GM18498 (cell line): ENCODE results near the gene DISC1.

ENCODE experiments used
- ATAC-seq: cut with Tn5 transposase; IDR thresholded peaks from one replicate; pipeline ENCODE4 v1.9.1; 2021; ENCODE audit warnings: mild to moderate bottlenecking, moderate library complexity; ENCODE audit not compliant: unreplicated experiment

The DISC1 gene

DNA sequence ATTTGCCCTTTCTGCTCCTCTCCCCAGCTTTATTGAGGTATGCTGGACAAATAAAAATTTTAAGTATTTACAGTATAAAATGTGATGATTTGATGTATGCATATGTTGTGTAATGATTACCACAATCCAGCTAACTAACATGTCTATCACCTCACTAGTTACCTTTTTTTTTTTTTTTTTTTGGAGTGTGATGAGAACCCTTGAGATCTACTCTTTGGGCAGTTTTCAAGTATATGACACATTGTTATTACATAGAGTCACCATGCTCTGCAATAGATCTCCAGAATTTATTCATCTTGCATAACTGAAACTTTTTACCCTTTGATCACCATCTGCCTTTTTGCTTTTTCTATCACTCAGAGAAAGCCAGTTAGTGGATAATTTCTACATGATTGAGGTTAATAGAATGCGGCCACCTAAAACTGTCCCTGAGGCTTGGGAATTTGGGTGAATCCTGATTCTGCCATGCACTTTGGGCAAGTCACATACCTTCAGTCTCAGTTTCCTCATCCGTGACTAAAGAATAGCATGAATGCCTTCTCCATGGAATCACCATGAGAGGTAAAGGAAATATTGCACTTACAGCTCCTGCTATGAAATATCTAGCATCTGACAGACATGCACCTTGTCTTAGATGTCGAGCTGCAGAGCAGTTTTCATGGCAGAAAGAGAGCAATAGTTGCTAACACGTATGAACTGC is 295.2 kb downstream of the DISC1 start:
- ATAC-seq = no peak

DNA sequence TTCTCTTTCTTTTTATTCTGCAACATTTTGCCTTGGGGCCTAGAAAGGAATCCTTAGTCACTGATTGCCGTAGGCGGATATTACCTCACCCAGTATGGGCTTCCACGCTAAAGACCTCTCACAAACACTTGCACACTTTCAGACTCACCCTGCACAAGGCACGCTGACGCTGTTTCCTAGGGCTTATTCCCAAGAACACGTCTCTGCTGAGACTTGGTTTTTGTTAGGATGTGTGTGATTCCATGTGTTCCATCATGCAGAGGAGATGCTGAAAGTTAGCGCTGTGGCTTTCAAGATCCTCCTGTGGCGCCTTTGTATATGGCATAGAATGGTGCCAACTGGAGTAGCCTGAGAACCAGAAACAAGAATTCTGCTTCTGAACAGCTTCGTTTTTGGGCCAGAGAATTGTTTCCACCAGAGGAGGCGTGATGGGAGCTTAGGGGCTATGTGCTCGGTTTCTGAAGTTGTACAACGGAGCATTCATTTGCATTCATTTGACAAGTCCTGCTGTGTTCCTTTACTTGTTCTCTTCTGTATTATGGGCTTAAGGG is 297.0 kb downstream of the DISC1 start:
- ATAC-seq = no peak

DNA sequence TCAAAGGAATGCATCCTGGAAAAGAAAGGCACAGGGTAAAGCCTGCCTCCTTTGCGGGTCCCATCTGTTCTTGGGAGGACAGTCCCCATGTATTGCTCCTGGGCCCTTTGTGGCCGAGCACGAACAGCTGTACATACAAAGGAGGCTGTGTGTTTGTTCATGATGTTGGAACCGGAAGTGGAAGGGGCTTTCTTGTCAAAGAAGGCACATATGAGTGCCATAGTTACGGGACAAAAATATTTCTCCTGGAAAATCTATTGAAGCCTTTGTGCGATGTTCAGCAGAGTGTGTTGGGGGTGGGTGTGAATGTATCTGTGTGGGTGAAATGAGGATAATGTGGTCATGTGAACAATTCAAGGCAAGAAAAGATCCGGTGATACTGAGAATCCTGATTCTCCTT is 297.6 kb downstream of the DISC1 start:
- ATAC-seq = no peak

DNA sequence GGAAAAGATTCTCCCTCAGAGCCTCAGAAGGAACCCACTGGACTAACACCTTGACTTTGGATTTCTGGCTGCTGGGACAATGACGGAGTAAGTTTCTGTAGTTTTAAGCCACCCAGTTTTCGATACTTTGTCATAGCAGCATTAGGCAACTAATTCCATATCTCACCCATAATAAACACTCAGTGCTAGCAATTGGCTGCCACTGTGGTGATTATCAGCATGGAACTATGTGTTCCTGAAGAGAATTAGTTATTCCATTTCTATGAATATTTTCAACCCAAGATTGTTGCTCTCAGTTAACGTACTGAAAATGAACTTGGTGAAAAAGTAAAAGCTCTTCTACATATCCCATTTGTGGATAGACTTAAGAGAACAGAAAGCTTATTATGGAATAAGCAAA is 299.3 kb downstream of the DISC1 start:
- no peak for ATAC-seq

DNA sequence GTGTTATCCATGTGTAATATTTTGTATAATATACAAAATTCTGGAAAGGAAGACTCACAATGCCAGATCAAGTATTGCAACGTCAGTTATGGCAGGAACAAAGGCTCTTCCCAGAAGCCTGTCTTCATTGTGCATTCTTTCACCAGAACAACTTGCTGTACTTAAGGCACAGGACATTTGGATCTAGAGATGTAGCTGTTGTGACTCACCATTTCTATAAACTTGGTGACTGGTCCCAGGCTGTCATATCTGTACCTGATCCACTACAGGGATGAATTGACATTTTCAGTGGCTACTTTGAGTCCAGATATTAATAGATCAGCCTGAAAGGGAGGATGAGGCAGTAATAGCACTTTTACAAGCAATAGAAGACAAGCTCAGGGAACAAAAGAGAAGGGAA is 299.8 kb downstream of the DISC1 start:
- no peak for ATAC-seq

DNA sequence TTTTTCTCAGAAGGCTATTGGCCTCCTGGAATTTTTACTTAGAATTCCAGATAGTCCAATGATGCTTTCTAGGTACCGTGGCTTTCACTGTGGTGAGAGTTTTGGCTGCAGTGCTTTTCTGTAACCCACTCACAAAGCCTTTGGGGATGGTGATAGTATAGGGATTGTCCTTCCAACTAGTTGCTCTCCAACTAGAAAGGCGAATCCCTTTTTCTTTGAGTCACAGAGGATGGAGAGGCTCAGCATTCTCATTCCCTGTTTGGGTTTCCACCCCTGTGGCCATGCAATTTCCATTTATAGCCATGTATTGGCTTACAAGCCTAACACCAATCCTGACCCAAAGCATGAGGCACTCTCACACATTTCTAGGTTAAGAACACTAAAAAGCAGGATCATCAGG is 300.3 kb downstream of the DISC1 start:
- ATAC-seq = no peak

DNA sequence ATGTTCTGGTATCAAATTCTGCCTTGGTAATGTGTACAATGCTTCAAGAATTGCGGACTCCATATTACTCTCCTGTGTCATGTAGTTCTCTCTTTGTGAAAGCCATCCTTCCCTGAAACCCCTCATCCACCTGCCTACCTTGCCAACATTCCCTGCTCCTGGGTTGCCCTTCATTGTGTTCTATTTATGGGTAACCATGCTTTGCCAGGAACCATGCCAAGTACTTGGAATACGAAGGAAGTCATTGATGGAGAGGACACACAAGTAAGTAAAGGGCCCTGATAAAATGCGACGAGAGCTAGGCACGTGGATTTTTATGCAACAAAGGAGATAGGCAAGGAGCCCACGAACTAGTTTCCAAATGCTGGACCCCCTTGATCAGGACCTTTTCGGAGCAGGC is 300.8 kb downstream of the DISC1 start:
- ATAC-seq = no peak

GRCh38 chr1:231929311-231929710 is 302.7 kb downstream of the DISC1 start:
- ATAC-seq = no peak

DNA sequence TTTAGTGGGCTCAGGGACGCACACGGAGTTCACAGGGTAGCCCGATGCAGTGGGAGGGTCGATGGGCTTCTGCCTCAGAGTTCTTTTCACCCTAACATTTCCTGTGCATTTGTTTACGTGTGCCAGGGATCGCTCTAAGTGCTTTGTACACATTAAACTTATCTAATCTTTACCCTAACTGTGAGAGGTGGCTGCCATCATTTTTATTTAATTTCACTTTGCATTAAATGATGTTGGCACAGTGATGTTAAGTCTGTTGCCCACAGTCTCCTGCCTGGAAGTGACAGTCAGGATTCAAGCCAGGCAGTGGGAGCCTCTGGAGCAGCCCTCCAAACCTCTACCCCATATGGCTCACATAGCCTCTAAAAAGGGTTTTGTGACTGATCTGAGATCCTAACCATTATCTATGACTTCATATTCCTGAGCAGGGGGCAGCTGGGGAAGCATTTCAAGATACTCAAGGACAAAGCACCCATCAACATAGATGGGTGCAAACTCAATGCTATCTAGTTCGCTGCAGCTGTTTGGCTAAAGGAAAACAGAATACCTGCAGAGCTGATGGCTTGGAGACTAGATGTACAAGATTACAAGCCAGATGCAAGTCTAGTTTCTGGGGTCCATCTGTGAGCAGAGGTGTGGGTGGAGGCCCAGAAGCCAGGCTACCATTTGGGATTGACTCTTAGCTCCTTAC is 303.8 kb downstream of the DISC1 start:
- no peak for ATAC-seq

GRCh38 chr1:231931146-231931545 is 304.6 kb downstream of the DISC1 start:
- no peak for ATAC-seq

DNA sequence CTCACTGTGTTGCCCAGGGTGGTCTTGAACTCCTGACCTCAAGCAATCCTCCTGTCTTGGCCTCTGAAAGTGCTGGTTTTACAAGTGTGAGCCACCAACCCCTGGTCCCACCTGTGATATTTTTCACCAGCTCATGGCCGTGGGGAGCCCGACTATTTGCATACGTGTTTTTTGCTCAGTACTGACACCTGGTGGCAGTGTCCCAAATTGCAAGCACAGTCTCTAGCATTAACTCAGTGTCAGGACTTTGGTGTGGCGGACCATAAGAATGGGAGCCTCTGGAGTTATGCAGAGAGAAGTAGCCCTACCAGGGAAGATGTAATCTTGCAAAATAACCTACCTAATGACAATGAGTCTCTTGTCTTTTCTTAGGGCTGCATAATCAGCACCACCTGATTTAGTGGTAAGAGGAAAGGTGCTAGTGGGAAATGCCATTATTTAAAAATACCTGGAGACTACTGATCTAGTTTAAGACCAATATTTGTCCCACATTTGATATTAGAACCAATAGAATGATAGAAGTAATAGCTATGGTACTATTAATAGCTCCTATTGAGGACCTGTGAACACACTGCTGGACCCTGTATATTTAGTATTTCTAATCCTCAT is 305.4 kb downstream of the DISC1 start:
- no peak for ATAC-seq

GRCh38 chr1:231933711-231934626 is 307.4 kb downstream of the DISC1 start:
- ATAC-seq = no peak

DNA sequence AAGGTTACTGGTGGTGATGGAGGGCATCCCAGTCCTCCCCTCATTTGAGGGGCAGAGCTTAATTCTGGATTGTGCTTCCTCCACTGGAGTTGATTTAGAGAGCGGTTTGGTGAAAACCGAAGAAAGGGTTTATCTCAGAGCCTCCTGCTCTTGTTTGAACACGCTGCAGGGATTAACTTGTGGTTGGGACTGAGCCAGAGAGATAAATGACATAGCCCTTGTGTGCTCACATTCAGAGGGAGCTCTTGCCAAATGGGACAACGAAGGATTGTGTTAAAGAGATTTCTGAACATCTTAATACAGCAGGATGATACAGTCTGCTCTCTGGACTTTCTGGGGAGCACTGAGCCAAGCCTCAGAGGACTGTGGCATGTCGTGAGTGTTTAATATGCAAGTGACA is 308.2 kb downstream of the DISC1 start:
- no peak for ATAC-seq

- ATAC-seq = no peak
Observed at GRCh38 chr1:231935856-231936255, 309.3 kb downstream of the DISC1 start.

DNA sequence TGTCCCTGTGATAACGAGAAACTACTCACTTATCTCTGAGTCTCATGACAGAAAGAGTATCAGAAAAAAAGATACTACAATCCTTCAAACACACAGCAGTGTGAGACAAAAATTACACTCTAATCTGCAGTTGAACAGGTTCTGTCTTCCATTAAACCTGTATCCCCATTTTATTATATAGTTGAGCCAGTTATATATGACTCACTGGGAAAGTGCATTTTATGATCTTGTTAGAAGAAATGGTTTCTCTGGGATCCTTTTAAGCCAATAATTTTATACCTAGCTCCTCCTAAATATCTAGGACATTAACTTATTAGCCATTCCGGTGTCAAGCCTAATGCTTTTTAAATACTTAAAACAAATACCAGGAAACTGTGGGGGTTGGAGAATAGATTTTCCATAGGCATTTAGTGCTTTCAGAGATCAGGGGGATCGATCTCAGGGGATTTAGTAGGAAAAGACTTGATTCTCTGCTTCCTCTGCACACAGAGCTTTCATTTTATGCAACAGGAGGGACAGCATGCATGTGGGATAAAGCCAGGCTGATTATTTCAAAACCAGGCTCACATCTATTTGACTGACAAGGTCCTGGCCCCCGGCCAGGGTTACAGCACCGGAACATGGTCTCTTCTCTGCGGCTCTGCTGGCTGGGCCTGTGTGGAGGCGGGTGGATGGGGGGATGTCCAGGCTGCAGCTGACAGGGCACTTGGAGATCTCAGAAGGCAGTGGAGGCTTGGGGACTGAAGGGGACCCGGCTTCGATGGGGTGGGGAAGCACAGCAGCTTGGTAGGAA is 310.6 kb downstream of the DISC1 start:
- no peak for ATAC-seq

DNA sequence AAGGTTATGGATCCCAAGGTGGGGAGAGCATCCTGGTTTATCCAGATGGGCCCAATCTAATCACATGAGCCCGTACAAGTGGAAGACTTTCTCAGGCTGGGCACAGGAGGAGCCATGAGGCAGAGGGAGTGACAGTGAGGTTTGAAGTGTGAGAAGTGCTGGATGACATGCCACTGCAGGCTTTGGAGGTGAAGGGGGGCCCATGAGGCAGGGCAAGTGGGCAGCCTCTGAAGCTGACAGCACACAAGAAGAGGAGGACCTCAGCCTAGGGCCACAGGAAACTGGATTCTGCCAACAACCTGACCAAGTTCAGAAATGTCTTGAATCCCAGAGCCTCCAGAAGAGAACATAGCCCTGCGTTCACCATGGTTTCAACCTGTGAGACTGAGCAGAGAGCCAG is 311.6 kb downstream of the DISC1 start:
- no peak for ATAC-seq

DNA sequence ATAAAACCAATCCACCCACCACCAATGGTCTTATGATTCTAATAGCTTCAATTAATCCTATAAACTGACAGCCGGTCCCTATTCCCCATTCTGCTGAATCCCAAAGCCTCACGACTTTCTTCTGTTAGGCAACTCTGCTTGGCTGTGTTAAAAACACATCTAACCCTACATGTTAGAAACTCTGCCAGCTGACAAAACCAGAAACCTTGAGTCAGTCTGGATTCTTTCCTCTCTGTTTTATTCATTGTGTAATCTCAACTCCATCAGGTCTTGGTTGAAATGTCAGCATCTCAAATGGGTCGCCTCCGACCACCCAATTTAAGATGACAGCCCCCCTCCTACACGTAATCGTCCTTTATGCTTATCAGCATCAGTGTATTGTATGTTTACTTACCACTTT is 312.1 kb downstream of the DISC1 start:
- no peak for ATAC-seq

GRCh38 chr1:231939118-231939517 is 312.5 kb downstream of the DISC1 start:
- ATAC-seq = no peak

DNA sequence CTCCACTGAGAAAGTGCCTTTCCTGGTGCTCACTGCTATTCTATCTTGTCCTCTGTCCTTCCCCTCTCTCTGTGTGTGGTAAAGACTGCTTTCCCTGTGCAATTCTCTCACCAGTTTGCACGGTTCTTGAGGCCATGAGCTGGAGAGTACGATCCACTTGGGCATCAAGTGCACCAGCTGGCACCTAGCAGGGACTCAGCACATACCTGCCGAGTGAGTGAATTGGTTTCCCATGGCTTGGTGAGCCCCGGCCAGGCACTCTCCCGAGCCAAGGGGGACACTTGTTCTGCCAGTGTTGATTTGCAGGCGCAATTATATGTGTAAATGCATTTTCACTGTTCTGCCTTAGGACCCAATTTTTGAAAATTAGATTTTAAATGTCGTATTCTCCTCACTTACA is 313.5 kb downstream of the DISC1 start:
- no peak for ATAC-seq

DNA sequence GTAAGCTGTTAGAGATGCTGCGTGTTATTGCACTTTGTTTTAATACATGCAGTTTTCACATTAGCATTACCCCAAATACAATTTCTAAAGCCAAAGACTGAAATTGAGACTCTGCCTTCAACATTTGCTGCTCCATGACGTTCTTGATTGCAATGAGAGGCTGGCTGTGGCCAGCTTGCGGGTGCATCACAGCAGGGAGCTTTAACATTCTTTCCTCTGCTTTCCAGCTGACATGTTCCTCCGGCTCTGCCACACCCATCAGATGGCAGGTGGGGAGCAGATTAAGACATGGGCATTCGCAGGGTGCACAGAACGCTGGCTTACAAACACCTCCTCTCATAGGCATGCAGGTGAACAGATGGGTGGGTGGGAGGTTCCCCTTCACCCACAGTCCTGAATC is 314.1 kb downstream of the DISC1 start:
- ATAC-seq = no peak
